ENCODE data around the gene SNRPB.

SNRPB gene

DNA sequence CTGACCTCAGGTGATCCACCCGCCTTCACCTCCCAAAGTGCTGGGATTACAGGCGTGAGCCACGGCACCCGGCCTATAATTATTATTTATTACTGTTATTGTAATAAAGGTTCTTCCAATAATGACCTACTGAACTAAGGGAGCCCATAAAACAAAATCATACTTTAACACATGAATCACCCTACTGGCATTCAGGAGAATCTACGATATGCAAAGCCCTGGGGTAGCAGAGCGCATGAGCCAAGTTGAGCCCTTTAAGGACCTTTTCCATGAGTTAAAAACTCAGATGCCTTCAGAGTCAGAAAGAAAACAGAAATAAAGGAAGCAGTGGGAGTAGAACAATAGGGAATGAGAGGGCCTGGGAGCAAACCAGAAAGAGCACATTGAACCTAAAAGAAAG, 41.5 kb downstream of the SNRPB start:
- no peaks in the 10 kb centered on the region for H3K4me1 Mint-ChIP-seq
- no peaks in the 10 kb centered on the region for H3K36me3 Mint-ChIP-seq (ENCODE audit: low read depth)
- no peak overlapping the region for H3K4me3 Mint-ChIP-seq
- peaks cover 25% of the 10 kb centered on the region for H3K27me3 Mint-ChIP-seq (ENCODE audit: low read depth, poor library complexity)
- TF ChIP-seq, protein P1, sequence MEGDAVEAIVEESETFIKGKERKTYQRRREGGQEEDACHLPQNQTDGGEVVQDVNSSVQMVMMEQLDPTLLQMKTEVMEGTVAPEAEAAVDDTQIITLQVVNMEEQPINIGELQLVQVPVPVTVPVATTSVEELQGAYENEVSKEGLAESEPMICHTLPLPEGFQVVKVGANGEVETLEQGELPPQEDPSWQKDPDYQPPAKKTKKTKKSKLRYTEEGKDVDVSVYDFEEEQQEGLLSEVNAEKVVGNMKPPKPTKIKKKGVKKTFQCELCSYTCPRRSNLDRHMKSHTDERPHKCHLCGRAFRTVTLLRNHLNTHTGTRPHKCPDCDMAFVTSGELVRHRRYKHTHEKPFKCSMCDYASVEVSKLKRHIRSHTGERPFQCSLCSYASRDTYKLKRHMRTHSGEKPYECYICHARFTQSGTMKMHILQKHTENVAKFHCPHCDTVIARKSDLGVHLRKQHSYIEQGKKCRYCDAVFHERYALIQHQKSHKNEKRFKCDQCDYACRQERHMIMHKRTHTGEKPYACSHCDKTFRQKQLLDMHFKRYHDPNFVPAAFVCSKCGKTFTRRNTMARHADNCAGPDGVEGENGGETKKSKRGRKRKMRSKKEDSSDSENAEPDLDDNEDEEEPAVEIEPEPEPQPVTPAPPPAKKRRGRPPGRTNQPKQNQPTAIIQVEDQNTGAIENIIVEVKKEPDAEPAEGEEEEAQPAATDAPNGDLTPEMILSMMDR (IDR thresholded peaks at IDR 0.05), result no peak
- DNase-seq, result no peak
- H3K9me3 Mint-ChIP-seq, result no peaks in the 10 kb centered on the region
- no peak overlapping the region for H3K27ac Mint-ChIP-seq

DNA sequence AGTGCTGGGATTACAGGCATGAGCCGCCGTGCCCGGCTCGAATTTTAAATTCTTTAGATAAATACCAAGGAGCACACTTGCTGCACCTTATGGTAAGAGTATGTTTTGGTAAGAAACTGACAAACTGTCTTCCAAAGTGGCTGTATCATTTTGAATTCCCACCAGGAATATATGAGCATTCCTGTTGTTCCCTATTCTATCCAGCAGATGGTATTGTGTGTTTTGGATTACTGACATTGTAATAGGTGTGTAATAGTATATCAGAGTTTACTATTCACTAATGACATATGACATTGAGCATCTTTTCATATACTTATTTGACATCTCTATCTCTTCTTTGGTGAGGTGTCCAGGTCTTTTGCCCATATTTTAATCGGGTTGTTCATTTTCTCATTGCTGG, 49.3 kb downstream of the SNRPB start:
- Mint-ChIP-seq H3K9me3 (peaks cover 5% of the 10 kb centered on the region), H3K4me1 (no peaks in the 10 kb centered on the region), H3K27me3 (ENCODE audit: low read depth, poor library complexity) (peaks cover 18% of the 10 kb centered on the region), H3K27ac (no peak overlapping the region), H3K4me3 (no peak overlapping the region), H3K36me3 (ENCODE audit: low read depth) (no peaks in the 10 kb centered on the region)
- DNase-seq, result no peak
- TF ChIP-seq, protein P1 (IDR thresholded peaks at IDR 0.05), result peak; percentile 17

DNA sequence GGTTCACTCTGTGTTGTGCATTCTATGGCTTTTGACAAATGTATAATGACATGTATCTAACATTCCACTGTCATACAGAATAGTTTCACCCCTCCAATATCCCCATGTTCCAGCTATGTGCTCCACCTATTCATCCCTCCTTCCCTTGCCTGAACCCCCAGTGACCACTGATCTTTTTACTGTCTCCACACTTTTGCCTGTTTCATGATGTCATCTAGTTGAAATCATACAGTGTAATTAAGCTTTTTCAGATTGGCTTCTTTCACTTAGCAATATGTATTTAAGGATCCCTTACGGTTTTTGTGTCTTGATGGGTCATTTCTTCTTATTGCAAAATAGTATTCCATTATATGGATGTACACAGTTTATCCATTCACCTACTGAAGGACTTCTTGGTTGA, 50.1 kb downstream of the SNRPB start:
- Mint-ChIP-seq H3K4me3 (no peak overlapping the region), H3K36me3 (ENCODE audit: low read depth) (no peaks in the 10 kb centered on the region), H3K4me1 (no peaks in the 10 kb centered on the region), H3K27me3 (ENCODE audit: low read depth, poor library complexity) (peaks cover 19% of the 10 kb centered on the region), H3K9me3 (peaks cover 5% of the 10 kb centered on the region), H3K27ac (no peak overlapping the region)
- no peak for DNase-seq
- TF ChIP-seq, protein P1 (IDR thresholded peaks at IDR 0.05), result no peak

DNA sequence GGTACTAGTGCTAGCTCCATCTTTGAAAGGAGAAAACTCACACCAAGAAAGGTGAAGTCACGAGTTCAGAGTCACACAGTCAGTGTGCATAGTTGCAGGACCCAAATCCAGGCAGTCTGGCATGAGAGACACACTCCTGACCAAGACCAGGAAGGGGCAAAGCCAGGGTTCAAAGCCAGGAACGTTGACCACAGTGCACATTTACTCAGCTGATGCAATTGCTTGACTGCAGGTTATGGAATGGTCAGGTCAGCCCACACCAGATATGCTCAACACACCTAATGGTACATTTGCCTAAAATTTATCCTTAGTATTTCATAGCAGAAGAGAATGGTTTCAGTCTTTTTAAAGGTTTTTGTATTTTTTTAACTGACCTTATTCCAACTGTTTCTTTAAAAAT, 52.2 kb downstream of the SNRPB start:
- peaks cover 20% of the 10 kb centered on the region for H3K27me3 Mint-ChIP-seq (ENCODE audit: low read depth, poor library complexity)

DNA sequence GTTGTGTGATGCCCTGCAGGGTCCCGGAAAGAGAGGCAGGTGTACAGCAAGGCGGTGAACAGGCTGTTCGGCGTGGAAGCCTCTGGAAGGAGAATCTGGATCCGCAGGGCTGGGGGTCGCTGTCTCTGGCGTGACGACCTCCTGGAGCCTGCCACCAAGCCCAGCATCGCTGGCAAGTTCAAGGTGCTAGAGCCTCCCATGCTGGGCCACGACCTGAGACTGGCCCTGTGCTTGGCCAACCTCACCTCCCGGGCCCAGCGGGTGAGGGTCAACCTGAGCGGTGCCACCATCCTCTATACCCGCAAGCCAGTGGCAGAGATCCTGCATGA, 53.4 kb downstream of the SNRPB start:
- TF ChIP-seq, protein P1 (IDR thresholded peaks at IDR 0.05), result no peak
- no peaks in the 10 kb centered on the region for H3K36me3 Mint-ChIP-seq (ENCODE audit: low read depth)
- H3K9me3 Mint-ChIP-seq, result no peaks in the 10 kb centered on the region
- no peak overlapping the region for H3K27ac Mint-ChIP-seq
- peaks cover 21% of the 10 kb centered on the region for H3K27me3 Mint-ChIP-seq (ENCODE audit: low read depth, poor library complexity)
- no peak overlapping the region for H3K4me3 Mint-ChIP-seq
- DNase-seq, result no peak
- H3K4me1 Mint-ChIP-seq, result no peaks in the 10 kb centered on the region

More for the DNA sequence above, 52.2 kb downstream of the SNRPB start:
- H3K27ac Mint-ChIP-seq, result no peak overlapping the region
- TF ChIP-seq, protein P1 (IDR thresholded peaks at IDR 0.05), result no peak
- no peaks in the 10 kb centered on the region for H3K36me3 Mint-ChIP-seq (ENCODE audit: low read depth)
- no peak for DNase-seq
- no peak overlapping the region for H3K4me3 Mint-ChIP-seq
- no peaks in the 10 kb centered on the region for H3K4me1 Mint-ChIP-seq
- peaks cover 2% of the 10 kb centered on the region for H3K9me3 Mint-ChIP-seq

DNA sequence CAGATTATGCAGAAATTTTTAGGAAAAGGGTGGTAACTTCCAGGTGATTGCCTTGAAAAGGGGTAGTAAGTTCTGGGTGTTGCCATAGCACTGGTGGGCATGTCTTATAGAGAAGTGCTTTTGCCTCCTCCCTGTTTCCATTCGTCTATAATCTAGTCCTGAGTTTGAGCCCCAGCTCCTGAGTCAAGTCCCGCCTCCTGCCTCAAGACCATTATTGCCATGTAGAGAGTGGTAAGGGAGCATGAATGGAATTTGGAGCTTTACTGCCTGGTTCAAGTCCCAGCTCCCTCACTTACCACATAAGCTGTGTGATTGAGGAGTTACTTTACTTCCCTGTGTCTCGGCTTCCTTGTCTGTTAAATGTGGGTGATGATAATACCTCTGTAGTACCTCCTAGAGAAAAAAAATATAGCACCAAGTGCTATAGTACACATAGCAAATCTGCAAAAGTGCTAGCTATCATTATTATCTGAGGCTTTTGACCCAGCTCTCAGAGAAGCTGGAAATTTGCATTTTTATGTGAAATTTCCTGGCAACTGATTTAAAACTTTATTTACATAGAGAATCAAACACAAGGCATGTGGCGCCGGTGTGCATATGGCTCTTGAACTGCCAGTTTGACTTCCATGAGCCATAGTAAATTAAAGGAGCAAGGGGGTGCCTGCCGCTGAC, 53.9 kb downstream of the SNRPB start:
- H3K27ac Mint-ChIP-seq, result no peak overlapping the region
- no peaks in the 10 kb centered on the region for H3K9me3 Mint-ChIP-seq
- peaks cover 21% of the 10 kb centered on the region for H3K27me3 Mint-ChIP-seq (ENCODE audit: low read depth, poor library complexity)
- DNase-seq, result no peak
- H3K4me3 Mint-ChIP-seq, result no peak overlapping the region
- TF ChIP-seq, protein P1 (IDR thresholded peaks at IDR 0.05), result no peak
- H3K4me1 Mint-ChIP-seq, result no peaks in the 10 kb centered on the region
- no peaks in the 10 kb centered on the region for H3K36me3 Mint-ChIP-seq (ENCODE audit: low read depth)

All from nephron progenitor cell (in vitro differentiated cells).